ENCODE data around the gene MPRIP.
"Not testable (repeated sequence)": the region's sequence is repeated elsewhere in the genome, so short reads cannot be mapped to it uniquely, and the experiment has no call there.

Gene MPRIP

GRCh38 chr17:17126131-17127110 lies 84.2 kb downstream of the MPRIP start:
- DNase-seq (ENCODE audit: low read depth in 2 of 2), result no peak

GRCh38 chr17:17127156-17127555 lies 84.9 kb downstream of the MPRIP start:
- no peak for DNase-seq (ENCODE audit: low read depth in 2 of 2)

- no peak for DNase-seq (ENCODE audit: low read depth in 2 of 2)
Measured at GRCh38 chr17:17127730-17128291, 85.6 kb downstream of the MPRIP start.

- no peak for DNase-seq (ENCODE audit: low read depth in 2 of 2)
Measured at GRCh38 chr17:17128476-17129075, 86.3 kb downstream of the MPRIP start.

- no peak for DNase-seq (ENCODE audit: low read depth in 2 of 2)
Measured at GRCh38 chr17:17129466-17129865, 87.2 kb downstream of the MPRIP start.

- DNase-seq (ENCODE audit: low read depth in 2 of 2), result no peak
Measured at GRCh38 chr17:17130077-17130844, 88.0 kb downstream of the MPRIP start.

- no peak for DNase-seq (ENCODE audit: low read depth in 2 of 2)
Measured at GRCh38 chr17:17131839-17132238, 89.6 kb downstream of the MPRIP start.

- DNase-seq (ENCODE audit: low read depth in 2 of 2), result no peak
Measured at GRCh38 chr17:17132746-17133145, 90.5 kb downstream of the MPRIP start.

- no peak for DNase-seq (ENCODE audit: low read depth in 2 of 2)
Measured at GRCh38 chr17:17134051-17134956, 92.0 kb downstream of the MPRIP start.

GRCh38 chr17:17134957-17135333 lies 92.7 kb downstream of the MPRIP start:
- DNase-seq (ENCODE audit: low read depth in 2 of 2), result no peak

- not testable (repeated sequence) for DNase-seq (ENCODE audit: low read depth in 2 of 2)
Measured at GRCh38 chr17:17136221-17136620, 94.0 kb downstream of the MPRIP start.

GRCh38 chr17:17137731-17138585 lies 95.7 kb downstream of the MPRIP start:
- no peak for DNase-seq (ENCODE audit: low read depth in 2 of 2)

GRCh38 chr17:17139972-17140589 lies 97.8 kb downstream of the MPRIP start:
- no peak for DNase-seq (ENCODE audit: low read depth in 2 of 2)

- DNase-seq (ENCODE audit: low read depth in 2 of 2), result no peak
Measured at GRCh38 chr17:17140590-17140980, 98.3 kb downstream of the MPRIP start.

- no peak for DNase-seq (ENCODE audit: low read depth in 2 of 2)
Measured at GRCh38 chr17:17141279-17141678, 99.0 kb downstream of the MPRIP start.

- peak in 1 of 2 donors; percentile 14 for DNase-seq (ENCODE audit: low read depth in 2 of 2)
Measured at GRCh38 chr17:17141860-17142552, 99.7 kb downstream of the MPRIP start.

GRCh38 chr17:17142556-17142955 lies 100.3 kb downstream of the MPRIP start:
- no peak for DNase-seq (ENCODE audit: low read depth in 2 of 2)

- DNase-seq (ENCODE audit: low read depth in 2 of 2), result no peak
Measured at GRCh38 chr17:17143501-17143900, 101.2 kb downstream of the MPRIP start.

- no peak for DNase-seq (ENCODE audit: low read depth in 2 of 2)
Measured at GRCh38 chr17:17144061-17144460, 101.8 kb downstream of the MPRIP start.

Measured in stimulated activated CD4-positive, alpha-beta T cell treated with anti-CD3 and anti-CD28 coated beads, Interleukin-1b, Interleukin-23, amount 100 ng/mL, for 1 hour (primary cell).